GM21576 (cell line): ENCODE results near the gene HEMK1.

Source experiments
- ATAC-seq: cut with Tn5 transposase; IDR thresholded peaks from one replicate; pipeline ENCODE4 v1.9.1; 2021; ENCODE audit warnings: mild to moderate bottlenecking, moderate library complexity; ENCODE audit not compliant: unreplicated experiment

The HEMK1 gene

DNA sequence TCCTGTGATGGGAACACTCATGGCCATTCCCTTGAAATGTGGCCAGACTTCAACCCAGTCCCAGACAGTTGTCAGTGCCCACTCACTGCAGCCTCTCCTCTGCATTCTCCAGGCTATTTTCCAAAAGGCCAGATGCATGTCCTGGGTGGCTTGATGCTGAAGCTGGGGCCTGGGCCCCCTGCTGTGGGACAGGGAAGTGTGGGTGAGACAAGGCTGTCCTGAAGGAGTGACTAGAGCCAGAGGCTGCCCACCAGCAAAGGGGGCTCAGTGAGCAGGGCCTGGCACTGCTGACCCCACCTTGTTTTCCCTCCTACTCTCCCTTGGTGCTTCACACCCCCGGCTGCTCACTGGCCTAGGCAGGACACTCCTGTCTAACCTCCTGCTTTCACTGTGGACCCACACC, 30.4 kb downstream of the HEMK1 start:
- ATAC-seq = no peak

GRCh38 chr3:50600141-50600753, 30.9 kb downstream of the HEMK1 start:
- ATAC-seq = no peak

DNA sequence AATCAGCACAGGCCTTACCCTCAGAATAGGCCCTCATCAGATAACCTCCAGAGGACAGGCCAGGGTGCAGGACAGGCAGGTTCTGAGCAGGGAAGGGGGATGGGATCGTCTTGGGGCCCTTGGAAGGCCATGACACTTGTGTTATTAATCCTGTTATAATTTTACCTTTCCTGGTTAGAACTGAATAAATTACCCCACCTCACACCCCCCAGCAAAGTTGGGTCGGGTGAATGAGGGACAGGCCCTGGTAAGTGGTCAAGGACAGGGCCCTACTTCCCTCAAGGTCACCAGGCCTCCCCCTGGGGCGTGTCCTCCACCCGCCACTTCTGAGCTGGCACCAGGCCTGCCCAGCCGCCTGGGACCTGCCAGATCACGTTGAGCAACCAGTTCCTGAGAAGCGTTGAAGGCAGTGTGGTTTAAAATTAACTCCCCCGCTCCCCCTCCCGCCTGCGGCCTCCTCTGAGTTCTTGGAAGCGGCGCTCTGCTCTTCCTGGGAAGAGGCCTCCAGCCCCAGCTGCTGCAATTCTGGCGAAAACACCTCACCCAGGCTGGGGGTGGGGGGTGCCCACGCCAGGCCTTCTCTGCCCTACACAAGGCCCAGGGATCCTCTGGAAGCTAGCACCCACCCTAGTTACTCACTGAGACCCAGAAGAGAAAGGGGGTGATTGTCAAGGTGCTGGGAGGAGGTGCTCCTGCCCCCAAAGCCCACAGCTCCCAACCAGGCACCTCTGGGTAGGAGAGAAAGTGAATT, 31.7 kb downstream of the HEMK1 start:
- peak; percentile 51 for ATAC-seq

GRCh38 chr3:50602595-50603191, 33.4 kb downstream of the HEMK1 start:
- ATAC-seq = no peak

DNA sequence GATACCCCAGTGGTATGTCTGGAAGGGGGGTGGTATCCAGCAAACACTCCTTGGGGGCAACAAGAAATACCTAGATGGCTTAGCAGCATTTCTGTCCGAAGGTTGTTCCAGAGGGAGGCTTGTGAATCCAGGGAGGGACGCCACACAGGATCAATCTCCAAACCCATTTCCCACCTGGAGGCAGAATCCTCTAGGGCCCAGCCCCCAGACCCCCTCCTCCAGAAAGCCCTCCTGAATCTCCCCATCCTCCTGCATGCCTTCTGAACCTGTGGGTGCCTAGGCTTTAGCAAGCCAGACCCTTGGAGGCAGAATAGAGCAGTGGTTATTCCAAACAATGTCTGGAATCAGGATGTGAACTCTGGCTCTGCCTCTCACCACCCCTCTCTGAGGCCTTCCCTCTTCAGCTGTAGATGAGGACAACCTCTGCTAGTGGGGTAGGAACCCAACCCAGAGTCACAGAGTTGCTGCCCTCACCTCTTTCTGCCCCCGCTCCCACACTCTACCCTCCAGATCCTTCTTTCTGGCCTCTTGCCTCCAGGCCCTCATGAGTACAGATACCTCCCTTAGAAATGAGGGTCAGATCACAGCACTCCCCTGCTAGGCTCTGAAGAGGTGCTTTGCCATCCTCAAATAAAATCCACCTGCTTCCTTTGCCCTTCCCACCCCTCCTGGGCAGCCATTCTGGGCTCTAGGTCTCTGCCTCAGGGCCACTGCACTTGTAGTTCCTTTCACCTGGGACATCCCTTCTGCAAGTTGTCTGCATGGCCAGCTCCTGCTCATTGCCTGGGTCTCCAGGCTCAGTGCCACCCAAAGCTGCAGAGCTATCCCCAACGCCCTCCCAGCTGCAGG, 34.2 kb downstream of the HEMK1 start:
- no peak for ATAC-seq

DNA sequence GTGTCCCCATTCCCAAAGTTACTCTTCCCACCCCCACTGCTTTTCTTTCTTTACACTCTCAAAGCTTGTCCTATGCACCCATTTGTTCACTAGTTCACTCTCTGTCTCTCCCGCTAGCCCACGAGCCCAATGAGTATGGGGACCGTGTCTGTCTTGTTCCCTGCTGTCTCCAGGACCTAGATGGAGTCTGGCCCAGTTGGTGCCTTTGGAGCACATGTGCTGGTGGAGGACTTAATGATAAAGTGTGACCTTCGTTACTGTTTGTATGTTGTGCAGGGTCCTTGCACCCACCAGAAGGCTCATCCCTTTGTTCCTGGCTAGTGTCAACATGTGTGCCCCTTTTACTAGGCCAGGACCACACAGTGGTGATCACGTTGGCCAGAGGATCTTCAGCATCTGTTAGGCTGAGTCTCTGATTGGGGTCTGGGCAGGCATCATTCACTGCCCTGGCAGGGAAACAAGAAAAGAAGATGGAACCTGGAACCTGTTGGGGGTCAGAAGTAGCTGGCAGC, 34.8 kb downstream of the HEMK1 start:
- ATAC-seq = no peak

- no peak for ATAC-seq
These were observed 35.6 kb downstream of the HEMK1 start for GRCh38 chr3:50604628-50605588.

DNA sequence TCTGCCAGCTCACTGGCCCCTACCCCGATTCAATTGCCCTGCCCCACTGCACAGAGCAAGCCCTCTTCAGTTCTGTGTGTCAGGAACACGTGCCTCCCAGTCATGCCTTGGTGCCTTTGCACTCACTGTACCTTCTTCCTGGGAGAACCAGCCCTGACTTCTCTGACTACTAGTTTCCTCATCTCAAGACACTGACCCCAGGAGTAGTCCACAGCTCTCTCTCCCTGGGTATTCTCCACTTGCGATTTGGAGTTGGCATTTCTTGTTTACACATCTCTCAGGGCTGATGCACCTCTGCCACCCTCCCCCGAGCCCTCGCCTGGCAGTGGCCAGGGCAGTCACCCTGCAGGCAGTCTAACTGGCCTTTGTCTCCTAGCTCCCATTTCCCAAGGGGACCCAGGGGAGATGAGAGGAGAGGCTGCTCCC, 36.6 kb downstream of the HEMK1 start:
- no peak for ATAC-seq

DNA sequence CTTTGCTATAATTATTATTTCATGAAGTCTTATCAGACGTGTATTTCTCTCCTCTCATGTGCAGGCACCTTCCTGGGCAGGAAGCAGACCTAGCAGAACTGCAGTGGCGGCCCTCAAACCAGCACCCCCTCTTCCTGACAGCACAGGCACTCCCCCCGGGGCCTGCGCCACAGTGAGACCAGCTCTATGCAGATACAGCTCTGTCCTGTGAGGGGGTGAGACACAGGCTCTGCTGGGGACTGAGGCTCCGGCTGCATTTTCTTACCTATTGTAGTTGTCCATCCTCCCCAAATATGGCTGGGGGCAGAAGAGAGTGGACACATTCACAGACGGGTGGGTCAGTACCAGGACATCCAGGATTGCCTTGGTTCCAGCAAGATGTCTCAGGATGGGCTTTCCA, 37.3 kb downstream of the HEMK1 start:
- ATAC-seq = no peak

DNA sequence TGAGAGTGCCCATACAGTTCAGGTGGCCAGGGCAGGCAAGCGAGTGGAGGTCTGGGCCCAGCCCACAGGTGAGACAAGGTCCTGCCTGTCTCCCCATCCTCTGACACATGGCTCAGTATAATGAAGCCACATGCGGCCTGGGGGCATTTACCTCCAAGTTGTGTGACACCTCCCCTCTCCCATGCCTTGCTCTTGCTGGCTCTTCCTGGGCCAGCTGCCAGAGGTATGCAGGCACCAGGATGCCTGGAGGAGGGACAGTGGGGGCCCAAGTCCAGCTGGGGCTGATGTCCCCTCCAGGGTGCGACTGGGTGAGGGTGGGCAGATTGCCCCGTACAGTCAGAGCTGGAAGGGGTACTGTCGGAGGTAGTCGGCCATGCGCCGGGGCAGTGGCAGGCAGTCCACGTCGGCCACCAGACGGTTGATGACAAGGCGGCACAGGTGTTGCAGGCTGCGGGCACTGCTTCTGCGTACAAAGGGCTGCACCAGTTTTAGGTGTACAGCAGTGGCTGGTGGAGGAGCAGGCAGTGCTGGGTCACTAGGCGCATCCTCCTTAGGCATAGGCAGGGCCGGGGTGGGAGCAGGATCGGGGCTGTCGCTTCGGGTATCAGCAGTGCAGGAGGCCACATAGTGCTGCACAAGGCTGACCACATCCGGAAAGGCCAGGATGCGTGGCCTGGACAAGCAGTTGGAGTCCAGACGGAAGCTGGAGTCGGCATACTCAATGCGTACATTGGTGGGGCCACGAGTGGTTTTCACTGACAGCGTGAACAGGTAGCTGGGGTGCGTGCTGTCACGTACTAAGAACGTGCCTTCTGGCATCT, 38.2 kb downstream of the HEMK1 start:
- no peak for ATAC-seq

- ATAC-seq = no peak
These were observed 39.0 kb downstream of the HEMK1 start for GRCh38 chr3:50608278-50608677.

DNA sequence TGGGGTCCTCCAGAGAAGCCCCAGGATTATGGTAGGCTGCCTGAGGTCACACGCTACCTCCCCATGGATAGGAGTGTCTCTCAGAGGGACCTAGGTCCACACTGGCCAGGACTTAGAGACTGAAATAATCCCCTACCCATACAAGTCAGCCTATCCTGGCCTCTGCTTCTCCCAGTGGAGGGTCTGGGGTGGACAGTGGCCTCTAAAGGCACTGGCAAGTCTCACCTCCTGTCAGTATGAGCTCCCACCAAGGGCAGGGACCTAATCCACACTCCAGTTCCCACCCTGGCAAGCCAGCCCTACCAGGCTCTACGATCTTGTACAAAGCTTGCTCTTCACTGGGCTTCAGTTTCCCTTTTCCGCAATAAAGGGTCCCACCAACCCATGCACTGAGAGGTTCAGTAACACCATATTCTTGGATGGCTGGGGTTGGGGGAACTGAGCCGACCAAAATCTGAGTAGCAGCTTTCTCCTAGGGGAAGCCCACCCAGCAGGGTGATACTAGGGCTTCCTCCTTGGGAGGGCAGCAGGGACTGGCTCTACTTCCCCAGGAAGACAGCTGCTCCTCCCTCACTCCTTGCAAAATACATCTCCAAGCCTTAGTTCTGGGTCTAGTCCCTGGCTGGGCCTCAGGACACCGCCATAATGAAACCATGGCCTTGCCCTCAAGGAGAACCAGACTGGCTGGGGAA, 39.9 kb downstream of the HEMK1 start:
- ATAC-seq = no peak

DNA sequence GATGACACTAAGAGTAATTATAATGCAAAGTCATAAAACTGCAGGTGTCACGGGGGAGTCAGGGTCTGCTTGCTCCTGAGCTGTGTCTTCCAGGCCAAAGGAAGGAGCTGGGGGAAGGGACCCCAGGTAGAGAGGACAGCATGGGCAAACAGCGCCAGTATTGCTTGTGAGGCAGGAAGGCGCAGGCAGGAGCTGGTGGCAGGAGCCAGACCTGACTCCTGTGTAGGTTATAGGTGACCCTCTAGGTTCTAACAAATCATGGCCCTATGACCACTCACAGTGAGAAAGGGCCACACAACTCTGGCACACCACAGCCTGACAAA, 40.4 kb downstream of the HEMK1 start:
- ATAC-seq = no peak

DNA sequence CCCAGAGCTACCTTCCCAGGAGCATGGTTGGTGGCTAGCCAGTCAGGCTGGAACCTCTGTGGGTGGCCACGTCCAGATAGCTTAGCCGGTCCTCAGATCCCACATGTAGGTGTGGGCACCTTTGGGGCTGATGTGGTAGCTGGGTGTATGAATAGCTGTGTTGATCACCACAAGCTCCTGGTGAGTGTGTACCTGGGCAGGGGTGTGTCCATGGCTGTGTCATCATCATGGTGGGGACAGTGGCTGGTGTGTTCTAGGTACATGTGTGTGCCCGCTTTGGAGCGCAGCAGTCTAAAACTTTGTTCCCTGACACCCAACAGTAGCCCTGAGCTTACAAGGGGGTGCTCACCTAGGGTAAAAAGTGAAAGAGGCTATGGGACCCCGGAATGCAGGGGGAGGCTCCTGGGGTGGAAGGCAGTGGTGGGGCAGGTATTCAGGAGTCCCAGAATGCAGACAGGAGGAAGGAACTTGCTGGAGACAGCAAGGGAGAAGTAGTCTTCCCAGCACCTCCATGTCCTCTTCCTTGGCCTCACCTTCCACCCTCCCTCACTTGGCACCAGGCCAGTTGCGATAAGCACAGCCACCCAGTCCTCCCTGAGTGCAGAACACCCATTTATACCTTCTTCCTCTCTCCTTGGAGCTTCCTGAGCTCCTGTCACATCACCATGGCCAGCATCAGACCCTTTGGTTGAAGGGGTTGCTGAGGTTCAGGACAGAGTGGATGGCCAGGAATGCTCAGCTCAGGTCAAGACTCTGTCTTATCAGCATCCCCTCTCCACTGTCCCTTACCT, 41.1 kb downstream of the HEMK1 start:
- ATAC-seq = no peak

DNA sequence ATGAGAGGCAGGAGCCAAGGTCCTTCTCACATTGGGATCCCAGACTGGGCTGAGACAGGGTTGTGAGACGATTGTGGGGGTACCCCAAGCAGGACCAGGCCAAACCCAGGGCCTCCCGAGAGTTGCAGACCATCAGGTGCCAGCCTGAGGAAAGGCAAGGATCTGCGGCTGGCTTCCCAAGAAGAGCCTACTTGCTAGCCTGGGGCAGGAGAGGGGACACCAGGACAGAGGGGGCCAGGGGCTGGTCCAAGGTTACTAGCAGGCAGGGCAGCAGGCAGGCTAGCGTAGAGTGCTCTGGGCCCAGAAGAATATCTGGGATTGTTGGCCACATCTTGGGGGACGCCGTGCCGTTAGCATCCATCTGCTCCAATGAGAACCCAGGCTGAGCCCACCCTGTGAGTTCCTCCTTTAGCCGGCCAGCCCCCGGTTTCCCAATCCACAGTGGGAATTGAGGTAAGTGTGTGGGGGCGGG, 41.7 kb downstream of the HEMK1 start:
- no peak for ATAC-seq

DNA sequence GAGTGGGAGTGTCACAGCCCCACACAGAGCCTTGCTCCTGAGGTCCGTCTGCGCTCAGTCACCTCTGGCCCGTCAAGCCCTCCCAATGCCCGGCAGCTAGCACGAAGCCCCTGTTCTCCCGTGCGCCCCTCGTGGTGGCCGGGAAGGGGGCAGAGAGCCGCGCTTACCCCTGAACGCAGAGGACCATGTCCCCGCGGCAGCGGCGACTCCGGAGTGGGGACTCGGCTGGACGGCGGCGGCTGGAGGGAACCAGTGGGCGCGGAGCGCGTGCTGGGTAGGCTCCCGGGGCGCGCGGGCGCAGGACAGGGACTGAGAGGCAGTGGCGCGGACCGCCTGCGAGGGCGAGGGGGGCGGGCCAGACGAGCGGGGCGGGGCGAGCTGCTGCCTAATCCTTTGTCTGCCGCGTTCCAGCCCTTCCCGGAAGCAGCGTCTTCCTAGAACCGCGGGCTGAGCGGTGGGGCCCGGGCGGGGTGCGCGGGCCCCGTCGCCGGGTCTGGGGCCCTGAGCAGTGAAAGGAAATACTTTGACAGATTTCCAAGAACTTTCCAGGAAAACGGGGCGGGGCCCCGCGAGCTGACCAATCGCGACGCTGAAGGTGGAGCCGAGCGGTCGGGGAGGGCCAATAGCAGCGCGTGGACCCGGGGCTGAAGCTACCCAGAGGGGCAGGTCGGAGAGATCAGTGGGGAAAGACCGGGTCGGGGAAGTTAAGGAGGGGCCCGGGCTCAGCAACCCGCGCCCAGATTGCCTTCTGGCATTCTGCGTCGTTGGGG, 42.3 kb downstream of the HEMK1 start, which contains the start of gene CISH:
Gene CISH (minus strand): TSS at position 311 of the 770 bp plus-strand sequence. CDS start 124 bp downstream, at position 187.
- peak; percentile 68 for ATAC-seq
